ENCODE data around the gene XPR1. TPM values are rescaled to one million over a fixed set of nuclear protein-coding genes. Genes with fewer than 3 reads are reported as not detected.
A peak's percentile ranks its signal among the peaks of the same experiment; 100 is the strongest.

The XPR1 gene
- total and polyA plus RNA-seq, 7 experiments from 2014 or later, result 5.4 to 19.7 (median 15.4) TPM

DNA sequence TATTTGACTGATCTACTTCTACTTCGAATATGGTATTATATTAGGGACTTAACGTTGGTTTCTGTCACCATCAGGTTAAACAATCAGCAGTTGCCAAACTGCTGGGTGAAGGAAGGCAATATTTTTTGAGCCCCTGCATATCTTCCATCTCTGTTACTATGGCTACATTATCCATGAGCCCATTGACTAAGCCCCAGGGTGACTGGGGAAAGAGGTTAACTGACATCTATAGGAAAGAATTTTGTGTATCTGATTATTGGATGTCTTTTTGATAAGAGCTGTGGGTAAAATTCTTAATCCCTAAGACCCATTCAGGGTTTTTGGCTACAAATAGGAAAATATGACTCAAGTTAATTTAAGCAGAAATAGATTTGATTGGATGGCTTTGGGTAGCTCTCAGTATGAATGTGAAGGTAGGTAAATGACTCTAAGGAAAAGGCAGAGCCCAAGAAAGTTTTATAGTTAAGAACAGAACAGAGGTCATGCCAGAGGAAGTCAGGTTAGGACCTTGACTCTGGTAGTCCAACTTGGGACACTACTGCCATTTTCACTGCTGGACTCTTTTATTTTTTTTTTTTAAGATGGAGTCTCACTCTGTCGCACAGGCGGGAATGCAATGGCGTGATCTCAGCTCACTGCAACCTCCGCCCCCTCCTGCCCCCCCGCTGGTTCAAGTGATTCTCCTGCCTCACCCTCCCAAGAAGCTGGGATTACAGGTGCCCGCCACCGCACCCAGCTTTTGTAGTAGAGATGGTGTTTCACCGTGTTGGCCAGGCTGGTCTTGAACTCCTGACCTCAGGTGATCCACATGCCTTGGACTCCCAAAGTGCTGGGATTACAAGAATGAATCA is 8.9 kb upstream of the XPR1 start:
- intact Hi-C loops (cut with micrococcal nuclease), result no loop called here
- H3K27ac Mint-ChIP-seq, result no peak overlapping the region
- ChIA-PET CTCF (no interaction called here), POLR2A (no interaction called here)
- H3K4me3 Mint-ChIP-seq, result no peak overlapping the region
- Histone ChIP-seq H3K4me1 (ENCODE audit: control insufficient read depth in 2 of 2, insufficient read depth in 2 of 2, low read length in 2 of 2) (no peaks in the 10 kb centered on the region), H3K27me3 (ENCODE audit: control insufficient read depth in 2 of 2, insufficient read depth in 2 of 2, low read length in 2 of 2) (no peaks in the 10 kb centered on the region), H3K27ac (ENCODE audit: low read depth, low read length) (no peak overlapping the region), H3K36me3 (ENCODE audit: control insufficient read depth in 2 of 3, insufficient read depth in 3 of 3, low read length in 3 of 3) (no peaks in the 10 kb centered on the region), H3K4me3 (ENCODE audit: low read length) (no peak overlapping the region), H3K9me3 (ENCODE audit: control insufficient read depth in 2 of 3, low read length in 3 of 3) (no peaks in the 10 kb centered on the region)
- peaks cover 5 to 23% (median 10%) of the 10 kb centered on the region in 5 donors for H3K27me3 Mint-ChIP-seq
- DNase-seq, result no peak
- H3K4me1 Mint-ChIP-seq, result peaks cover 0 to 1% (median 0%) of the 10 kb centered on the region in 7 donors
- ATAC-seq, result no peak
- peaks cover 0 to 3% (median 0%) of the 10 kb centered on the region in 11 donors for H3K9me3 Mint-ChIP-seq
- peaks cover 0 to 4% (median 0%) of the 10 kb centered on the region in 5 donors for H3K36me3 Mint-ChIP-seq

DNA sequence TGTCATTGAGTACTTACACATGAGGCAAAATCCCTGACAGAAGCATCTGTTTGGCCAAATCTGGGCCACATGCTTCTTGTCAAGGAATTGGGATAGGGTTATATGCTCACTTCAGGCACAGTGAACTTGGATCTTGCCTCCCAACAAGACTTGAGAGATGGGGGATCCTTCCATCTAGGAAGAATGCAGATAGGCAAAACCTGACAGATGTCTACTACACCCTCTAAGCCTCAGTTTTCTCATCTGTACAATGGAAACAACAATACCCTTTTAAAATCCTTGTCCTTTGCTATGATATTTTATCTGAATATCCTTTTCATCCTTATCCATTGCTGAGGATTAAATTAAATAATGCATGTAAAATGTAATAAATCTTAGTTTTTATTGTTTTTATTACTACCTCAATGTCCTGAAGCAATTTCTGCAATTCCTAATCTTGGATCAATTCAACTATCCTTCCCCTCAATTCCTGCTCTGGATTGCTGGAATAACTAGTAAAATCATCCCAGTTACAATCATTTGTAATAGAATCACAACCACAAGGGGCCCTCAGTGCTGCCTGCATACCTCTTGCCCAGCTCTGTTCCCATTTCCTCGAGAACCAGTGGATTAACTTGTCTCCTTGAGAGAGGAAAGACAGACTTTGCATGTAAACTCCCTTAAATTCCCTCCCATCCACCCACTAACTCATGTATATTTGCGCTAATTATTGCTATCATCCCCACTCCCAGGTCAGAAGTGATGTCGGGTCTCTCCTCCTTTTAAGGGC is 8.1 kb upstream of the XPR1 start:
- CTCF ChIA-PET, result no interaction called here
- no peak for ATAC-seq
- intact Hi-C loops (cut with micrococcal nuclease), result no loop called here
- Mint-ChIP-seq H3K9me3 (peaks cover 0 to 3% (median 0%) of the 10 kb centered on the region in 11 donors), H3K27me3 (peaks cover 5 to 28% (median 10%) of the 10 kb centered on the region in 5 donors), H3K4me3 (no peak overlapping the region), H3K27ac (no peak overlapping the region), H3K4me1 (peaks cover 0 to 3% (median 0%) of the 10 kb centered on the region in 7 donors), H3K36me3 (peaks cover 0 to 4% (median 0%) of the 10 kb centered on the region in 5 donors)
- Histone ChIP-seq H3K4me3 (ENCODE audit: low read length) (no peak overlapping the region), H3K36me3 (ENCODE audit: control insufficient read depth in 2 of 3, insufficient read depth in 3 of 3, low read length in 3 of 3) (no peaks in the 10 kb centered on the region), H3K27me3 (ENCODE audit: control insufficient read depth in 2 of 2, insufficient read depth in 2 of 2, low read length in 2 of 2) (no peaks in the 10 kb centered on the region), H3K4me1 (ENCODE audit: control insufficient read depth in 2 of 2, insufficient read depth in 2 of 2, low read length in 2 of 2) (no peaks in the 10 kb centered on the region), H3K27ac (ENCODE audit: low read depth, low read length) (no peak overlapping the region), H3K9me3 (ENCODE audit: control insufficient read depth in 2 of 3, low read length in 3 of 3) (no peaks in the 10 kb centered on the region)
- DNase-seq, result no peak
- POLR2A ChIA-PET, result no interaction called here

DNA sequence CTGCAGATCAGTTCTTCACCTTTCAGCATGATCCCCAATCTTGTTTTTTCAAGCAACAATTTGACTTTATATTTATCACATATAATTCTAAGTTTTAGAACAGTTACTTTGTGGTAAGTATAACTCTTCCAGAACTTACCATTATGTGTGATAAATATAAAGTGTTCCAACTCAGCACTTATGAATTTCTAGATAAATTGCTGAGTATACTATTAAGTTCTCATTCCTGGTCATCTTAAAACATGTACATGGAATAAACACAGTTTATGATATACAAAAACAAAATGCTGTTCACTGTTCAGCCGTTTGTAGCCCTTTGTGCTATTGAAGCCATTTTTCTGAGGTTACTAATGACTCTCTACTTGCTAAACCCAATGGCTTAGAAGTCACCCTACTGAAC is 5.1 kb upstream of the XPR1 start:
- CTCF ChIA-PET, result no interaction called here
- POLR2A ChIA-PET, result no interaction called here
- no peak overlapping the region for H3K4me3 ChIP-seq (ENCODE audit: low read length)
- DNase-seq (no peak), ATAC-seq (no peak)
- no peaks in the 10 kb centered on the region for H3K36me3 ChIP-seq (ENCODE audit: control insufficient read depth in 2 of 3, insufficient read depth in 3 of 3, low read length in 3 of 3)
- intact Hi-C loops (cut with micrococcal nuclease), result no loop called here
- no peak overlapping the region for H3K27ac ChIP-seq (ENCODE audit: low read depth, low read length)
- peaks cover 0 to 7% of the 10 kb centered on the region in 2 donors for H3K4me1 ChIP-seq (ENCODE audit: control insufficient read depth in 2 of 2, insufficient read depth in 2 of 2, low read length in 2 of 2)
- peaks cover 5 to 28% (median 10%) of the 10 kb centered on the region in 5 donors for H3K27me3 Mint-ChIP-seq
- H3K27ac Mint-ChIP-seq, result no peak overlapping the region
- peaks cover 0 to 10% (median 5%) of the 10 kb centered on the region in 7 donors for H3K4me1 Mint-ChIP-seq
- peaks cover 0 to 3% (median 0%) of the 10 kb centered on the region in 11 donors for H3K9me3 Mint-ChIP-seq
- peaks cover 0 to 4% (median 0%) of the 10 kb centered on the region in 5 donors for H3K36me3 Mint-ChIP-seq
- no peaks in the 10 kb centered on the region for H3K9me3 ChIP-seq (ENCODE audit: control insufficient read depth in 2 of 3, low read length in 3 of 3)
- no peak overlapping the region for H3K4me3 Mint-ChIP-seq
- H3K27me3 ChIP-seq (ENCODE audit: control insufficient read depth in 2 of 2, insufficient read depth in 2 of 2, low read length in 2 of 2), result no peaks in the 10 kb centered on the region

DNA sequence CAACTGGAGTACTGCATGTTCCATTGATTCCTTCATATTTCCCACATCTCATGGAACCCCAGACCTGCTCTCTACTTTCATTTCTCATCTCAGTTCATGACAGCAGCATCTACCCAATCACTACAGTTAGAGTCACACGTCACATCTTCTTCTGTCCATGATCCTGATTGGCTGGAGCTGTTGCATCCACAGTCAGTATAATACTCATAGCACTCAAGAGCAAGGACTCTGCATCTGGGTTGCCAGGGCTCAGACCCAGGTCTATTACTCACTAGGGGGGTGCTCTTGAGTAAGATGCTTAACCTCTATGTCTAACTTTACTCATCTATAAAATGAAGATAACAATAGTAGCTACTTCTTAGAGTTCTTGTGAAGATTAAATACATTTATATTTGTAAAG is 4.4 kb upstream of the XPR1 start:
- Mint-ChIP-seq H3K27me3 (peaks cover 5 to 28% (median 10%) of the 10 kb centered on the region in 5 donors), H3K27ac (no peak overlapping the region), H3K9me3 (peaks cover 0 to 3% (median 0%) of the 10 kb centered on the region in 11 donors), H3K36me3 (peaks cover 0 to 4% (median 0%) of the 10 kb centered on the region in 5 donors), H3K4me3 (no peak overlapping the region), H3K4me1 (peaks cover 0 to 10% (median 6%) of the 10 kb centered on the region in 7 donors)
- H3K4me1 ChIP-seq (ENCODE audit: control insufficient read depth in 2 of 2, insufficient read depth in 2 of 2, low read length in 2 of 2), result peaks cover 0 to 7% of the 10 kb centered on the region in 2 donors
- no peak overlapping the region for H3K27ac ChIP-seq (ENCODE audit: low read depth, low read length)
- H3K36me3 ChIP-seq (ENCODE audit: control insufficient read depth in 2 of 3, insufficient read depth in 3 of 3, low read length in 3 of 3), result peaks cover 0 to 5% (median 0%) of the 10 kb centered on the region in 3 experiments
- no peak for DNase-seq
- POLR2A ChIA-PET, result no interaction called here
- H3K27me3 ChIP-seq (ENCODE audit: control insufficient read depth in 2 of 2, insufficient read depth in 2 of 2, low read length in 2 of 2), result no peaks in the 10 kb centered on the region
- intact Hi-C loops (cut with micrococcal nuclease), result no loop called here
- CTCF ChIA-PET, result no interaction called here
- no peak overlapping the region for H3K4me3 ChIP-seq (ENCODE audit: low read length)
- no peak for ATAC-seq
- H3K9me3 ChIP-seq (ENCODE audit: control insufficient read depth in 2 of 3, low read length in 3 of 3), result no peaks in the 10 kb centered on the region

DNA sequence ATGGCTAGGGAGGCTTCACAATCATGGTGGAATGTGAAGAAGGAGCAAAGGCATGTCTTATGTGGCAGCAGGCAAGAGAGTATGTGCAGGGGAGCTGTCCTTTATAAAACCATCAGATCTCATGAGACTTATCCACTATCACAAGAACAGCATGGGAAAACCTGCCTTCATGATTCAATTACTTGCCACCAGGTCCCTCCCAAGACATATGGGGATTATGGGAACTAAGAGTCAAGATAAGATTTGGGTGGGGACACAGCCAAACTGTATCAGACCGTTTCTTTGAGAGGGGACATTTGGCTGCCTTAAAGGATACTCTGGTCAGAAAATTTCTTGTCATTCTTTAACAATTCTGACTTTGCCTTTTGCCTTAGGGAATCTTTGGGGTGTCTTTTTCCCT is 3.2 kb upstream of the XPR1 start:
- no peak for ATAC-seq
- no peak overlapping the region for H3K4me3 ChIP-seq (ENCODE audit: low read length)
- Mint-ChIP-seq H3K27me3 (peaks cover 5 to 28% (median 10%) of the 10 kb centered on the region in 5 donors), H3K27ac (no peak overlapping the region), H3K4me1 (peaks cover 0 to 10% (median 6%) of the 10 kb centered on the region in 7 donors), H3K4me3 (no peak overlapping the region), H3K9me3 (peaks cover 0 to 3% (median 0%) of the 10 kb centered on the region in 11 donors), H3K36me3 (peaks cover 0 to 4% (median 0%) of the 10 kb centered on the region in 5 donors)
- no peaks in the 10 kb centered on the region for H3K27me3 ChIP-seq (ENCODE audit: control insufficient read depth in 2 of 2, insufficient read depth in 2 of 2, low read length in 2 of 2)
- no peaks in the 10 kb centered on the region for H3K9me3 ChIP-seq (ENCODE audit: control insufficient read depth in 2 of 3, low read length in 3 of 3)
- peaks cover 5 to 11% of the 10 kb centered on the region in 2 donors for H3K4me1 ChIP-seq (ENCODE audit: control insufficient read depth in 2 of 2, insufficient read depth in 2 of 2, low read length in 2 of 2)
- intact Hi-C loops (cut with micrococcal nuclease), result no loop called here
- H3K36me3 ChIP-seq (ENCODE audit: control insufficient read depth in 2 of 3, insufficient read depth in 3 of 3, low read length in 3 of 3), result peaks cover 0 to 5% (median 0%) of the 10 kb centered on the region in 3 experiments
- no peak overlapping the region for H3K27ac ChIP-seq (ENCODE audit: low read depth, low read length)
- POLR2A ChIA-PET, result interaction anchor here (0.6 kb wide), 1 partner anchor 515 kb away, joined by 4 read pairs; no protein-coding TSS in a partner anchor
- CTCF ChIA-PET, result no interaction called here
- DNase-seq, result no peak

DNA sequence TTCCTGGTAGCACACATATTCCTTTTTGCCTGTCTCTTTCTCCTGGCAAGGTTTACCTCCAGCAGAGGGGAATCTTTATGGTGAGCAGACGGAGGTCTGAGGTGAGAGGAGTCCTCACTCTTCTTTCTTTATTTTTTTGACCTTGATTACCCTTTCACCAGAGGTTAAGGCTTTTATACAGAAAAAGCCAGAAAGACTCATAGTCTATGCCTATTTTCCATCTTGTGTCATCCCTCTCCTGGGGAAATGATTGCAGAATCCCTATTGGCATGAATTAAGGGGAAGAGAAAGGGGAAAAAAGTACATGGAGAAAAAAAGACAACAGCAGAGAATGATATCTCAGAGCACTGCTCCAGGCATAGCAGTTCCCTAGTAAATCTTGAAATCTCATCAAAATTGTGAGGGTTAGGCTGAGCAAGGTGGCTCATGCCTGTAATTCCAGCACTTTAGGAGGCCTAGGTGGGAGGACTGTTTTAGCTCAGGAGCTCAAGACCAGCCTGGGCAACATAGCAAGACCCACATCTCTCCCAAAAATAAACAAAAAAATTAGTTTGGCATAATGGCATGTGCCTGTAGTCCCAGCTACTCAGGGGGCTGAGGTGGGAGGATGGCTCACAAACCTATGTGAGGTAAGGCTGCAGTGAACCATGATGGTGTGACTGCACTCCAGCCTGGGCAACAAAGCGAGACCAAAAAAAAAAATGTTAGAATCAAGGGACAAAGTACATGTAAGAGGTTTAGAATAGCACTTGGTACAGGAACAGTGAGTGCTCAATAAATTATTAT is 1.2 kb upstream of the XPR1 start:
- Mint-ChIP-seq H3K36me3 (no peaks in the 10 kb centered on the region), H3K4me1 (peaks cover 0 to 12% (median 7%) of the 10 kb centered on the region in 7 donors), H3K27me3 (peaks cover 2 to 13% (median 6%) of the 10 kb centered on the region in 5 donors), H3K4me3 (no peak overlapping the region), H3K9me3 (peaks cover 0 to 3% (median 0%) of the 10 kb centered on the region in 11 donors), H3K27ac (peak overlapping the region in 5 of 9 donors; percentile 44 to 95 (median 93))
- Histone ChIP-seq H3K9me3 (ENCODE audit: control insufficient read depth in 2 of 3, low read length in 3 of 3) (no peaks in the 10 kb centered on the region), H3K27me3 (ENCODE audit: control insufficient read depth in 2 of 2, insufficient read depth in 2 of 2, low read length in 2 of 2) (no peaks in the 10 kb centered on the region), H3K36me3 (ENCODE audit: control insufficient read depth in 2 of 3, insufficient read depth in 3 of 3, low read length in 3 of 3) (peaks cover 0 to 5% (median 0%) of the 10 kb centered on the region in 3 experiments), H3K4me3 (ENCODE audit: low read length) (no peak overlapping the region), H3K27ac (ENCODE audit: low read depth, low read length) (peak overlapping the region; percentile 94), H3K4me1 (ENCODE audit: control insufficient read depth in 2 of 2, insufficient read depth in 2 of 2, low read length in 2 of 2) (peaks cover 12 to 16% of the 10 kb centered on the region in 2 donors)
- ChIA-PET POLR2A (interaction anchor here (0.7 to 2.7 kb wide), 4 partner anchors 10 to 210 kb away, joined by 3 to 14 read pairs (median 4); partner anchors contain the start of gene ACBD6), CTCF (interaction anchor here (0.7 kb wide), 1 partner anchor 787 kb away, joined by 4 read pairs; no protein-coding TSS in a partner anchor)
- no peak for ATAC-seq
- no peak for DNase-seq
- intact Hi-C loops (cut with micrococcal nuclease), result loop anchor here (1.0 to 10.0 kb wide), 17 partner anchors 96 to 1906 kb away; partner anchors contain the start of genes QSOX1 (in 2 of the 2), ACBD6 (in 1 of the 2), IER5 (in 1 of the 2) and LHX4 (in 1 of the 2)

All from naive thymus-derived CD4-positive, alpha-beta T cell (primary cell).